Right cardiac atrium (tissue), 5 donors: ENCODE data around the gene FAM222B. TPM values are rescaled to one million over a fixed set of nuclear protein-coding genes. Genes with fewer than 3 reads are reported as not detected.
"Not testable (repeated sequence)": the region's sequence is repeated elsewhere in the genome, so short reads cannot be mapped to it uniquely, and the experiment has no call there.

Source experiments
- ATAC-seq, 2 donors: fragments of 200-7000 bp; cut with Tn5 transposase; one replicate each; pipeline versions ENCODE4 v1.8.0 to v1.9.1; 2020; ENCODE audit warnings: moderate library complexity in 2 of 2, mild to moderate bottlenecking in 1 of 2
- DNase-seq, 3 donors: peaks; one replicate each; pipeline ENCODE4 v3.0.0-alpha.2; 2020
- H3K27ac ChIP-seq: one replicate; pipeline ENCODE4 v1.5.1; 2013; ENCODE audit warnings: mild to moderate bottlenecking, low read length, control low read depth, moderate library complexity
- H3K27me3 ChIP-seq: one replicate; pipeline ENCODE4 v1.6.1; 2013; ENCODE audit not compliant: control insufficient read depth, insufficient read depth
- H3K4me1 ChIP-seq: one replicate; pipeline ENCODE4 v1.6.1; 2013; ENCODE audit warnings: low read length; ENCODE audit not compliant: control insufficient read depth, insufficient read depth
- H3K4me3 ChIP-seq: one replicate; pipeline ENCODE4 v1.5.1; 2013; ENCODE audit warnings: low read length, control low read depth
- H3K9me3 ChIP-seq: one replicate; pipeline ENCODE4 v1.6.1; 2013; ENCODE audit warnings: low read length; ENCODE audit not compliant: control insufficient read depth
- WGBS: extraction: QIAGEN DNeasy Blood & Tissue Kit; methylation state at CpG from one replicate; pipeline ENCODE4 v1.1.7; 2013; 5-methylcytosine and 5-hydroxymethylcytosine counted together
- intact Hi-C, 4 donors: fragments of 100-400 bp; cut with DNase I; formaldehyde crosslinking; loops; one replicate each; pipeline versions ENCODE4 v1.11.0 to v1.14.0; 2022 to 2023
- polyA plus RNA-seq: library from polyadenylated mRNA; stranded (reverse); fragments of 200-250 nt; gene quantifications from one replicate; pipeline ENCODE4 v1.2.3, GENCODE V29; 2013
- total RNA-seq, 4 donors: library from RNA; stranded (reverse); fragmentation: NEBNext Ultra II Directional; extraction: Animal tissue kit (Norgen Biotek cat#: 25700); gene quantifications; one replicate each; pipeline ENCODE4 v1.2.1, GENCODE V29; 2021
- donor health status: healthy with polysubstance abuse.
- donor health status: DM: no; HTN: yes; CAD: no.
- donor health status: DM: no; HTN: no; CAD: no.
- donor health status: DM: no; HTN: yes; CAD: no; lungs with severe emphysema.
- donor health status: DM: yes; HTN: yes; CAD: no.

The FAM222B gene
- total and polyA plus RNA-seq, 5 donors = 11.9 to 19.6 (median 17.8) TPM

- intact Hi-C loops = no loop called here
- 77% methylated on average over 2 of the region's 2 CpGs for WGBS
These were observed 3.4 kb downstream of the FAM222B start for GRCh38 chr17:28839221-28839620.

DNA sequence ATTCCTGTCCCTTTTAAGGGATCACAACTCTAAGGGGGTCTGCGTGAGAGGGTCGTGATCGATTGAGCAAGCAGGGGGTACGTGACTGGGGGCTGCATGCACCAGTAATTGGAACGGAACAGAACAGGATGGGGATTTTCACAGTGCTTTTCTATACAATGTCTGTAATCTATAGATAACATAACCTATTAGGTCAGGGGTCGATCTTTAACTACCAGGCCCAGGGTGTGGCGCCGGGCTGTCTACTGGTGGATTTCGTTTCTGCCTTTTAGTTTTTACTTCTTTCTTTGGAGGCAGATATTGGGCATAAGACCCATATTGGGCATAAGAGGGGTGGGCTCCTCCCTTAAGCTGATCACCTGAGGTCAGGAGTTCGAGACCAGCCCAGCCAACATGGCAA lies 6.0 kb downstream of the FAM222B start:
- 94% methylated on average over 10 of the region's 10 CpGs for WGBS
- H3K27me3 ChIP-seq, H3K4me1 ChIP-seq, H3K4me3 ChIP-seq, ATAC-seq, H3K27ac ChIP-seq, H3K9me3 ChIP-seq, DNase-seq, intact Hi-C loops: not testable (repeated sequence)

More at GRCh38 chr17:28839221-28839620, 3.4 kb downstream of the FAM222B start:
- DNase-seq (no peak), ATAC-seq (no peak)
- no peaks in the 10 kb centered on the region for H3K9me3 ChIP-seq
- no peaks in the 10 kb centered on the region for H3K4me1 ChIP-seq
- no peak overlapping the region for H3K27ac ChIP-seq
- no peaks in the 10 kb centered on the region for H3K27me3 ChIP-seq
- no peak overlapping the region for H3K4me3 ChIP-seq

- WGBS = 97% methylated on average over 1 of the region's 1 CpG
These were observed 8.2 kb downstream of the FAM222B start for GRCh38 chr17:28834420-28834819.

DNA sequence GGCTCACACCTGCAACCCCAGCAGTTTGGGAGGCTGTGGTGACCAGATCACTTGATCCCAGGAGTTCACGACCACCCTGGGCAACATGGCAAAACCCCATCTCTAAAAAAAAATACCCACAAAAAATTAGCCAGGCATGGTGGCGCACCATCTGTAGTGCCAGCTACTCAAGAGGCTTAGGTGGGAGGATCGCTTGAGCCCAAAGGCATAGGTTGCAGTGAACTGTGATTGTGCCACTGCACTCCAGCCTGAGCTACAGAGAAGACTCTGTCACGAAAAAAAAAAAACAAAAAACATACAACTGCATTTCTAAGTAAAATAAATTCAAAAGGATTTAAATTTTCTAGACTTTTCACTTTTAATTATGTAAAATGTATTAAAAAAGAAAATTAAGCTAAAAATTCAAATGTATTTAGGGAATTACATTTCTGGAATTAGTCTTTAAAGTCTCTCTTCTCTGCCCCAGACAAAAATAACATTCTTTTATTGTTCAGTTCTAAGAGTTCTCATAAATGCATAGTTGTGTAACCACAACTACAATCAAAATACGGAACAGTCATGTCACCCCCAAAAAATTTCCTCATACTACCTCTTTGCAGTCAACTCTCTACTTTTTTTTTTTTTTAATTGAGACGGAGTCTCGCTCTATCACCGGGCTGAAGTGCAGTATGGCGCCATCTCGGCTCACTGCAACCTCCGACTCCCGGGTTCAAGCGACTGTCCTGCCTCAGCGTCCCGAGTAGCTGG lies 14.1 kb downstream of the FAM222B start:
- intact Hi-C loops = no loop called here
- no peaks in the 10 kb centered on the region for H3K27me3 ChIP-seq
- H3K4me3 ChIP-seq = no peak overlapping the region
- ATAC-seq (no peak), DNase-seq (no peak)
- no peaks in the 10 kb centered on the region for H3K9me3 ChIP-seq
- 92% methylated on average over 15 of the region's 15 CpGs for WGBS
- no peak overlapping the region for H3K27ac ChIP-seq
- H3K4me1 ChIP-seq = no peaks in the 10 kb centered on the region

More at GRCh38 chr17:28834420-28834819, 8.2 kb downstream of the FAM222B start:
- H3K4me1 ChIP-seq = no peaks in the 10 kb centered on the region
- DNase-seq (no peak), ATAC-seq (no peak)
- H3K4me3 ChIP-seq = no peak overlapping the region
- intact Hi-C loops = no loop called here
- no peaks in the 10 kb centered on the region for H3K27me3 ChIP-seq
- H3K9me3 ChIP-seq = no peaks in the 10 kb centered on the region
- no peak overlapping the region for H3K27ac ChIP-seq

- intact Hi-C loops = no loop called here
- no peak for ATAC-seq
- Histone ChIP-seq H3K27me3 (no peaks in the 10 kb centered on the region), H3K9me3 (no peaks in the 10 kb centered on the region), H3K4me3 (no peak overlapping the region), H3K27ac (no peak overlapping the region), H3K4me1 (no peaks in the 10 kb centered on the region)
- 96% methylated on average over 1 of the region's 1 CpG for WGBS
- no peak for DNase-seq
These were observed 14.9 kb downstream of the FAM222B start for GRCh38 chr17:28827672-28828071.

DNA sequence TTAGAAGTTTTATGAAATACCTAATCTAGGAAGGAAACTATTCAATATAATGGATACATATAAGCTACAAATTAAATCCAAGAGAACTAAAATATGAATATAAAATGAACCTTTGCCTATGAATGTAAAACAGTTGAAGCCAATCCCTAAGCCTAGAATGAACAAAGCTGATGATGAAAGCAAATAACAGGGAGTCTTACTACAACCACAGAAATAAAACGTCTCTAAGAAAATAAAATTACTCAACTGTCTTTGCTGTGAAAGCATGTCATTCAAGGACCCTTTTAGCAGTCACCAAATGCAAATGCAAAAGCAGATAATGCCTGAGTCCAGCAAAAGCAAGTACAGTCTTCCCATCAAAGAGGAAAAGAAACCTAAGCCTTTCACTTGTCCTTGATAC lies 23.0 kb downstream of the FAM222B start:
- Histone ChIP-seq H3K4me3 (no peak overlapping the region), H3K27me3 (no peaks in the 10 kb centered on the region), H3K9me3 (no peaks in the 10 kb centered on the region), H3K27ac (no peak overlapping the region), H3K4me1 (no peaks in the 10 kb centered on the region)
- intact Hi-C loops = loop anchor here in 1 of 4 donors (10.0 kb wide), 1 partner anchor 55 kb away; no protein-coding TSS in a partner anchor
- WGBS = 64% methylated on average over 1 of the region's 1 CpG
- DNase-seq = no peak
- ATAC-seq = no peak

- no peak overlapping the region for H3K27ac ChIP-seq
- WGBS = 48% methylated on average over 3 of the region's 3 CpGs
- H3K27me3 ChIP-seq = no peaks in the 10 kb centered on the region
- ATAC-seq (no peak), DNase-seq (no peak)
- H3K4me3 ChIP-seq = no peak overlapping the region
- intact Hi-C loops = loop anchor here in 1 of 4 donors (10.0 kb wide), 1 partner anchor 54 kb away; no protein-coding TSS in a partner anchor
- H3K4me1 ChIP-seq = no peaks in the 10 kb centered on the region
- no peaks in the 10 kb centered on the region for H3K9me3 ChIP-seq
These were observed 23.8 kb downstream of the FAM222B start for GRCh38 chr17:28818819-28819221.

DNA sequence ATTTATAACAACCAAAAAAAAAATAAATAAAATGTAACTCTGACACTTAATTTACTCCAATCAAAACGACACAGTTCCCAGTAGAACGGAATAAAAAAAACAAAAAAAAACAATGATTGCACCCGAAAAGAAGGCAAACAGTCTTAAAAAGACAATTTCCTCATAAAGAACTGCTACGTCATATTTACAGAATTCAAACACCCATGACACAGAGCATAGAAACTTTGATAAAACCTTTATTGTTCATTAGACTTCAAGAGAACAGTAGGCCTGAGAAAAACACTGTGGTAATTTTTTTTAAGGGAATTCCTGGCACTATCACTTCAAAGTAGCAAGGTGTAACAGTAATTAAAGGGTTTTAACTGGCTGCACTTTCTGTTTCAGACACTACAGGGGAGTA lies 26.1 kb downstream of the FAM222B start:
- DNase-seq (no peak), ATAC-seq (no peak)
- no peaks in the 10 kb centered on the region for H3K4me1 ChIP-seq
- WGBS = 75% methylated on average over 4 of the region's 4 CpGs
- no peaks in the 10 kb centered on the region for H3K9me3 ChIP-seq
- intact Hi-C loops = loop anchor here in 1 of 4 donors (10.0 kb wide), 1 partner anchor 52 kb away; no protein-coding TSS in a partner anchor
- no peaks in the 10 kb centered on the region for H3K27me3 ChIP-seq
- no peak overlapping the region for H3K27ac ChIP-seq
- H3K4me3 ChIP-seq = no peak overlapping the region

DNA sequence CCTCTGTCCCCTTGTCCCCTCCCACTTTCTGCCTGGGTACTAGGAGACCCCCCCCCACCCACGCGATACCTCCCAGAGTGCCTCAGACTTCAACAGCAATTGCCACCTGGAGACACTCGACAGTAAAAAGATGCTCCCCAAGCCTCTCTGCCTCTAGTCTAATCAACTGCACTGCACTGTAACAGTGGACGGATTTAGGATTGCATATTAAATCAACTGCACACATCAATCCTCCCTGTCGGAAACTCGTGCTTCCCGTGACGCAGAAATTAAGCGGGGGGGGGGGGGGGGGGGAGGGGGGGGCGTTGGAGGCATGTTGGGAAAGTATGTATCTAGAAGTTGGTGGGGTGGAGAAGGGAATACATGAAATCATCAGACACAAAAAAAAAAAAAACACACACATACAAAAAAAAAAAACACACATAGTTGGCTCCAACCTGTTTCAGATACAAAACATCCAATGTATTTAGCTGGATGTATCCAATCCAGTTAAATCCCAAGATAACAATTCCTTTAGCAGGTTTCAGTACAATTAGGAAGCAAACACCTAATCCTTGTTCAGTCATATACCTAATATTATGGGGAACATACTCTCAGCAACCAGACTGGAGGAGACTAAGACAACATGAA lies 29.7 kb downstream of the FAM222B start:
- H3K4me3 ChIP-seq = peak overlapping the region; percentile 75
- no peaks in the 10 kb centered on the region for H3K27me3 ChIP-seq
- peak overlapping the region; percentile 95 for H3K27ac ChIP-seq
- intact Hi-C loops = loop anchor here in 1 of 4 donors (10.0 kb wide), 1 partner anchor 48 kb away; no protein-coding TSS in a partner anchor
- no peaks in the 10 kb centered on the region for H3K4me1 ChIP-seq
- WGBS = 0% methylated on average over 10 of the region's 10 CpGs
- peak; percentile 30 to 54 for ATAC-seq
- no peak for DNase-seq
- no peaks in the 10 kb centered on the region for H3K9me3 ChIP-seq

DNA sequence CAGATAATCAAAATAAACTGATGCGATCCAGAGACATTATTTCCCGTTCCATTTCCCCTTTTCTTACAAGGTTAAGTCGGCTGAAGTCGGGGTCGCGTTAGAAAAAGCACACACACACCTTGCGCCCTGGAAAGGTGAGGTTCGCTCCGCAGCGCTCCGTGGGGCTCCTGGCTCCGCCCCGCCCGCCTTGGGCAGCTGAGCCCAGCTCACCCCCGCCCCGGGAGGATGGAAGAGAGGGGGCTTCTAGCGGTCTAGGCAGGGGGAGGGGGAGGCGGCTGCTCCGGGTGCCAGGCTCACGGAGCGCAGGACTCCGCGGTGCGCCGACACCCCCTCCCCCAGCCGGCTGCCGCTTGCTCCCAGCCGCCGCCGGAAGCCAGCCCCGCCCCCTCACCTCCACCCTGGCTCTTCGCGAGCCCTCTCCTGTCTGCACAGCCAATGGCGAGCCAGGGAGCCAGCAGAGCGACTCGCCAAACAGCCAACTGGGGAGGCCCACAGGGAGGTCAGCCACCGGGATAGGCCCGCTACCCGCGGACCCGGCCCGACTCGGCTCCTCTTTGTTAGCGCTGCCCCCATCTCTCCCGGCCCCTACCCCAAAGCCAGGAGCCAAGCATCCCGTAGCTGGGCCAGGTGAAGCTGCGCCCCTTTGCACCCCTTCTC lies 30.4 kb downstream of the FAM222B start:
- Histone ChIP-seq H3K9me3 (no peaks in the 10 kb centered on the region), H3K4me1 (no peaks in the 10 kb centered on the region), H3K4me3 (peak overlapping the region; percentile 75), H3K27me3 (no peaks in the 10 kb centered on the region), H3K27ac (peak overlapping the region; percentile 95)
- intact Hi-C loops = loop anchor here in 1 of 4 donors (10.0 kb wide), 1 partner anchor 47 kb away; no protein-coding TSS in a partner anchor
- ATAC-seq (peak; percentile 100), DNase-seq (peak; percentile 98 to 99 (median 99))
- under 1% methylated on average over 47 of the region's 47 CpGs for WGBS

DNA sequence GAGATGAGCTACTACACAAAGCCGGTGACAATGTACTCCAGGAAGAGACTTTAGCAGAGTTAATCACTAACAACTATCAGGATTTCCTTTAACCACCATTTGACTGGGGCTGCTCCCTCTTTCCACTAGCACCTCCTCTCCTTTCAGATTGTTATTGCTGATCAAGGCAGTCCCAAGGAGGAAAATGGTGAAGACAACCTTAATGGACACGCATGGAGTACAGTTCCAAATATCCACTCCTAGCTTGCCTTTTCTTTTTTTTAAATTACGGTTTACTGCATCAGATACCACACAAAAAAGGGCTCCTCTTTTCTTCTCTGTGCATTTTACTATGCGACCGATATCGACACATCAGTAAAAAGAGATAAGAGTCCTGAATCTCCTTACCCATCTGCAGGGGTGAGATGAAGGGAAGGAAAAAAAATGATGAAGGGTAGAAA lies 30.9 kb downstream of the FAM222B start:
- Histone ChIP-seq H3K9me3 (no peaks in the 10 kb centered on the region), H3K27me3 (no peaks in the 10 kb centered on the region), H3K27ac (peak overlapping the region; percentile 13), H3K4me3 (peak overlapping the region; percentile 75), H3K4me1 (no peaks in the 10 kb centered on the region)
- DNase-seq (no peak), ATAC-seq (no peak)
- WGBS = 5% methylated on average over 6 of the region's 6 CpGs
- intact Hi-C loops = loop anchor here in 1 of 4 donors (10.0 kb wide), 1 partner anchor 47 kb away; no protein-coding TSS in a partner anchor
